Retinal pigment epithelial cell (primary cell): Measurements from ENCODE around the gene PRKAR2B.
"Not testable (repeated sequence)": the region's sequence is repeated elsewhere in the genome, so short reads cannot be mapped to it uniquely, and the experiment has no call there.

Experiments
- DNase-seq: peaks from one replicate; pipeline ENCODE4 v3.0.0-alpha.2; 2010; ENCODE audit warnings: low read depth
- H3K4me3 ChIP-seq: 2 replicates; pipeline ENCODE4 v1.5.1; 2011; ENCODE audit warnings: mild to moderate bottlenecking, low read length, control low read depth, moderate library complexity
- CTCF ChIP-seq: conservative IDR thresholded peaks from 2 replicates; pipeline ENCODE4 v1.5.1; 2011; ENCODE audit warnings: low read depth, low read length, control low read depth, inconsistent platforms

Gene PRKAR2B

GRCh38 chr7:107089627-107090026 lies 45.1 kb downstream of the PRKAR2B start:
- TF ChIP-seq CTCF = no peak
- no peak for DNase-seq

GRCh38 chr7:107090457-107090856 lies 46.0 kb downstream of the PRKAR2B start:
- DNase-seq = no peak

More at GRCh38 chr7:107089627-107090026, 45.1 kb downstream of the PRKAR2B start:
- H3K4me3 ChIP-seq = no peak overlapping the region

GRCh38 chr7:107091306-107091705 lies 46.8 kb downstream of the PRKAR2B start:
- DNase-seq = no peak
- H3K4me3 ChIP-seq = no peak overlapping the region
- TF ChIP-seq CTCF = no peak

More at GRCh38 chr7:107090457-107090856, 46.0 kb downstream of the PRKAR2B start:
- H3K4me3 ChIP-seq = no peak overlapping the region
- TF ChIP-seq CTCF = no peak

- H3K4me3 ChIP-seq, DNase-seq: not testable (repeated sequence)
Observed at GRCh38 chr7:107093671-107094070, 49.2 kb downstream of the PRKAR2B start.

GRCh38 chr7:107099154-107099553 lies 54.6 kb downstream of the PRKAR2B start:
- DNase-seq, H3K4me3 ChIP-seq: not testable (repeated sequence)

- DNase-seq = no peak
- no peak for TF ChIP-seq CTCF
- H3K4me3 ChIP-seq = no peak overlapping the region
Observed at GRCh38 chr7:107100824-107101223, 56.3 kb downstream of the PRKAR2B start.

- no peak for TF ChIP-seq CTCF
- H3K4me3 ChIP-seq = no peak overlapping the region
- no peak for DNase-seq
Observed at GRCh38 chr7:107103369-107103768, 58.9 kb downstream of the PRKAR2B start.

- H3K4me3 ChIP-seq = no peak overlapping the region
- TF ChIP-seq CTCF = no peak
- DNase-seq = no peak
Observed at GRCh38 chr7:107104801-107105200, 60.3 kb downstream of the PRKAR2B start.
